Smooth muscle cell of trachea (primary cell): Measurements from ENCODE around the gene WASHC2A. TPM values are rescaled to one million over a fixed set of nuclear protein-coding genes. Genes with fewer than 3 reads are reported as not detected.

Source experiments
- total RNA-seq: library from RNA; depleted of rRNA; stranded (reverse); fragments of >200 nt; gene quantifications from 2 replicates; pipeline ENCODE4 v1.2.1, GENCODE V29; 2014

The WASHC2A gene
- 65.5 and 86.0 TPM in 2 replicates for total RNA-seq

GRCh38 chr10:50067546-50068351 lies at the start of gene WASHC2A:
Gene WASHC2A, plus strand, starts transcription at chr10:50067954. Its CDS starts 52 bp downstream, at chr10:50068006.

Other genes starting within 250 kb of the WASHC2A start
- gene PARG, start 125.9 kb upstream of the WASHC2A start, total RNA-seq, result 27.5 and 39.0 TPM in 2 replicates
- 14.9 and 17.6 TPM in 2 replicates for gene TIMM23B, start 125.9 kb upstream of the WASHC2A start, total RNA-seq
- gene AGAP6, start 79.5 kb upstream of the WASHC2A start, total RNA-seq, result 2.0 and 3.6 TPM in 2 replicates
- gene ASAH2, start 183.6 kb downstream of the WASHC2A start, total RNA-seq, result 0.17 and 0.29 TPM in 2 replicates